Measurements from ENCODE around the gene ALDH3B2.
"Not testable (repeated sequence)": the region's sequence is repeated elsewhere in the genome, so short reads cannot be mapped to it uniquely, and the experiment has no call there.

Gene ALDH3B2

GRCh38 chr11:67674442-67674871 lies at the start of gene ALDH3B2:
Gene ALDH3B2, minus strand, starts transcription at chr11:67674623. Its CDS starts 7,688 bp downstream, at chr11:67666935.
- no peak for DNase-seq (ENCODE audit: low read depth)

- DNase-seq (ENCODE audit: low read depth) = not testable (repeated sequence)
These were observed 48.6 kb upstream of the ALDH3B2 start for GRCh38 chr11:67723036-67723435.

- DNase-seq (ENCODE audit: low read depth) = not testable (repeated sequence)
These were observed 41.8 kb upstream of the ALDH3B2 start for GRCh38 chr11:67716226-67716625.

- DNase-seq (ENCODE audit: low read depth) = not testable (repeated sequence)
These were observed 41.4 kb upstream of the ALDH3B2 start for GRCh38 chr11:67715801-67716200.

GRCh38 chr11:67713892-67714509 lies 39.6 kb upstream of the ALDH3B2 start:
- not testable (repeated sequence) for DNase-seq (ENCODE audit: low read depth)

GRCh38 chr11:67711676-67712075 lies 37.3 kb upstream of the ALDH3B2 start:
- not testable (repeated sequence) for DNase-seq (ENCODE audit: low read depth)

GRCh38 chr11:67711212-67711611 lies 36.8 kb upstream of the ALDH3B2 start:
- DNase-seq (ENCODE audit: low read depth) = not testable (repeated sequence)

- not testable (repeated sequence) for DNase-seq (ENCODE audit: low read depth)
These were observed 35.4 kb upstream of the ALDH3B2 start for GRCh38 chr11:67709806-67710205.

- DNase-seq (ENCODE audit: low read depth) = no peak
These were observed 30.8 kb upstream of the ALDH3B2 start for GRCh38 chr11:67705264-67705663.

- DNase-seq (ENCODE audit: low read depth) = no peak
These were observed 30.1 kb upstream of the ALDH3B2 start for GRCh38 chr11:67704524-67704923.

- not testable (repeated sequence) for DNase-seq (ENCODE audit: low read depth)
These were observed 29.3 kb upstream of the ALDH3B2 start for GRCh38 chr11:67703709-67704108.

- DNase-seq (ENCODE audit: low read depth) = no peak
These were observed 26.3 kb upstream of the ALDH3B2 start for GRCh38 chr11:67700548-67701262.

GRCh38 chr11:67700141-67700540 lies 25.7 kb upstream of the ALDH3B2 start:
- no peak for DNase-seq (ENCODE audit: low read depth)

GRCh38 chr11:67699521-67699920 lies 25.1 kb upstream of the ALDH3B2 start:
- DNase-seq (ENCODE audit: low read depth) = no peak

- no peak for DNase-seq (ENCODE audit: low read depth)
These were observed 23.8 kb upstream of the ALDH3B2 start for GRCh38 chr11:67698247-67698646.

- no peak for DNase-seq (ENCODE audit: low read depth)
These were observed 23.4 kb upstream of the ALDH3B2 start for GRCh38 chr11:67697846-67698245.

GRCh38 chr11:67696998-67697397 lies 22.6 kb upstream of the ALDH3B2 start:
- DNase-seq (ENCODE audit: low read depth) = no peak

- DNase-seq (ENCODE audit: low read depth) = no peak
These were observed 21.2 kb upstream of the ALDH3B2 start for GRCh38 chr11:67695606-67696005.

- no peak for DNase-seq (ENCODE audit: low read depth)
These were observed 20.6 kb upstream of the ALDH3B2 start for GRCh38 chr11:67694875-67695555.

GRCh38 chr11:67691149-67691548 lies 16.7 kb upstream of the ALDH3B2 start:
- no peak for DNase-seq (ENCODE audit: low read depth)

- no peak for DNase-seq (ENCODE audit: low read depth)
These were observed 14.8 kb upstream of the ALDH3B2 start for GRCh38 chr11:67689178-67689577.

GRCh38 chr11:67687986-67688385 lies 13.6 kb upstream of the ALDH3B2 start:
- DNase-seq (ENCODE audit: low read depth) = no peak

Measured in stimulated activated CD8-positive, alpha-beta memory T cell treated with anti-CD3 and anti-CD28 coated beads, Interleukin-15, amount 100 ng/mL, for 24 hours (primary cell).